Suppressor macrophage (primary cell): Measurements from ENCODE around the gene SENP1.

Source experiments
- DNase-seq, 4 experiments: peaks; one replicate each; pipeline ENCODE4 v3.0.0-alpha.2; 2020 to 2022

The SENP1 gene

DNA sequence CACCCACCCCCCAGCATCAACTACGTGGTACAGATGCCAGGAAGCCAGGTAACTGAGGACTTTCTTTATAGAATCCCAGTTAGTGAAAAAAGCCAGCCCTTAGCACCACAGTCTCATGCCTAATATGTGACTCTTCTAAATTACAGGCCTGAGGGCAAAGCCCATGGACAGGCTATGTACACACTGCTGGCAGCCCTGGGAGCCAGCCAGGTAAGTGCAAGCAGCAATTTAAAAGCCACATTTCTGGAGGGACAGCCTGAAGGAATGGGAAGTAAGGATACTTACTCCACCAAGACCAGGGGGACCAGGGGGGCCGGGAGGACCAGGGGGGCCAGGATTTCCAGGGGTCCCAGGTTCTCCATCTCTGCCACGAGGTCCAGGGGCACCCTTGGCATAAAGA lies 108.6 kb downstream of the SENP1 start:
- no peak for DNase-seq

DNA sequence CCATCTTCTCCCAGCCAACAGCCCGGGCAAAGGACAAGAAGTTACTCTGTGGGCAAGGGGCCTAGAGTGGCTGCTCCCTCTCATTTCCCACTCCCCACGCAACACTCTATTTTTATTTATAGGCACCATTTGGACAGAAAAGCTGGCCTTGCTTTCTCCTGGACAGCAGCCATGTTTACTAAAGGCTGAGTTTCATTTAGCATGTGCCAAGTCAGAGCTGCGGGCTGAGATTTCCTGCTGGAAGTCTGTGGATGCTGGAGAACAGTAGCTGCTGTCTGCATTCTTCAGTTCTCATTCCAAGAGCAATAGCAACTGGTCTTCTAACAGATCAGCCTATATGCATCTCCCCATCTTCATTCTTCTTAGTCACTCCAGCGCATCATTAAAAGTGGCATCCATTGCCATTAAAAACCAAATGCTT lies 109.9 kb downstream of the SENP1 start:
- no peak for DNase-seq

DNA sequence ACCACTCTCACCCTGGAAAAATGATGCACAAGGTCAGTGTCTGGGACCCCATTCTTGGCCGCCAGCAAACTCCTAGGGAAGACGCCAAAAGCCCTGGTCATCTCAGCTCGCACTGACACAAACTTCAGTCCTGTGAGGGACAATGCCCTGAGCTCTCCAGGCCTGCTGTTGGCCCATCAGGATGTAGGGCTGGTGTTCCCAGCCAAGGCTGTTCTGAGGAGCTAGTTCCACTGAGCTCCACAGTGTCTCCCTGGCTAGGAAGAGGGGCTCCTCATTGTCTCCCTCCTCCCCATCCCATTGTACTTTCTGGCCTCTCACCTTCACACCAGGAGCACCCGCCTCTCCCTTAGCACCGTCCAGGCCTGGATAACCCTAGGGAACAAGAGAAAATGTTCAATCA lies 112.4 kb downstream of the SENP1 start:
- no peak for DNase-seq
